Osteocyte (in vitro differentiated cells): Measurements from ENCODE around the gene RHOT1. TPM values are rescaled to one million over a fixed set of nuclear protein-coding genes. Genes with fewer than 3 reads are reported as not detected.
"Not testable (repeated sequence)": the region's sequence is repeated elsewhere in the genome, so short reads cannot be mapped to it uniquely, and the experiment has no call there.

Experiments
- DNase-seq: peaks from one replicate; pipeline ENCODE4 v3.0.0; 2021; ENCODE audit warnings: mixed read lengths; ENCODE audit not compliant: unreplicated experiment; ENCODE audit errors: extremely low spot score
- H3K27ac Mint-ChIP-seq: one replicate; pipeline ENCODE4 v1.8.0; 2021; ENCODE audit warnings: mild to moderate bottlenecking, mixed read lengths; ENCODE audit not compliant: unreplicated experiment
- H3K27me3 Mint-ChIP-seq: one replicate; pipeline ENCODE4 v1.8.0; 2021; ENCODE audit warnings: mixed read lengths; ENCODE audit not compliant: unreplicated experiment
- H3K36me3 Mint-ChIP-seq: one replicate; pipeline ENCODE4 v1.8.0; 2021; ENCODE audit warnings: mixed read lengths; ENCODE audit not compliant: unreplicated experiment
- H3K4me1 Mint-ChIP-seq: one replicate; pipeline ENCODE4 v1.8.0; 2021; ENCODE audit warnings: mixed read lengths; ENCODE audit not compliant: unreplicated experiment
- H3K4me3 Mint-ChIP-seq: one replicate; pipeline ENCODE4 v1.8.0; 2021; ENCODE audit warnings: mild to moderate bottlenecking, moderate library complexity, mixed read lengths; ENCODE audit not compliant: unreplicated experiment
- H3K9me3 Mint-ChIP-seq: one replicate; pipeline ENCODE4 v1.8.0; 2021; ENCODE audit warnings: mixed read lengths; ENCODE audit not compliant: unreplicated experiment
- total RNA-seq: library from RNA; stranded (reverse); gene quantifications from 2 replicates; pipeline ENCODE4 v1.2.1, GENCODE V29; 2021
- TF ChIP-seq, protein P1 (sequence below): fragments of 200-600 bp; sonication (generic); IDR thresholded peaks from 2 replicates; pipeline ENCODE4 v1.5.0; 2021; ENCODE audit warnings: antibody characterized with exemption, mild to moderate bottlenecking, moderate library complexity

RHOT1 gene
- total RNA-seq, 1 donor from 2014 or later, result 32.2 TPM

DNA sequence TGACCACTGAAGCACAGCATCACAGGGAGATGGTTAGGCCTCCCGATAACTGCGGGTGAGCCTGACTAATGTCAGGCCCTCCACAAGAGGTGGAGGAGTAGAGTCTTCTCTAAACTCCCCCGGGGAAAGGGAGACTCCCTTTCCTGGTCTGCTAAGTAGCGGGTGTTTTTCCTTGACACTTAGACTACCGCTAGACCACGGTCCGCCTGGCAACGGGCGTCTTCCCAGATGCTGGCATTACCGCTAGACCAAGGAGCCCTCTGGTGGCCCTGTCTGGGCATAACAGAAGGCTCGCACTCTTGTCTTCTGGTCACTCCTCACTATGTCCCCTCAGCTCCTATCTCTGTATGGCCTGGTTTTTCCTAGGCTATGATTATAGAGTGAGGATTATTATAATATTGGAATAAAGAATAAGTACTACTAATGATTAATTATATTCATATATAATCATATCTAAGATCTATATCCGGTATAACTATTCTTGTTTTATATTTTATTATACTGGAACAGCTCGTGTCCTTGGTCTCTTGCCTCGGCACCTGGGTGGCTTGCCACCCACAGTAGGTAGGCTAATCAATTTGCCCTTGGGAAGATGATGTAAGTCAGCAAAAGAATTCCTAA, 6.7 kb upstream of the RHOT1 start:
- TF ChIP-seq, protein P1, sequence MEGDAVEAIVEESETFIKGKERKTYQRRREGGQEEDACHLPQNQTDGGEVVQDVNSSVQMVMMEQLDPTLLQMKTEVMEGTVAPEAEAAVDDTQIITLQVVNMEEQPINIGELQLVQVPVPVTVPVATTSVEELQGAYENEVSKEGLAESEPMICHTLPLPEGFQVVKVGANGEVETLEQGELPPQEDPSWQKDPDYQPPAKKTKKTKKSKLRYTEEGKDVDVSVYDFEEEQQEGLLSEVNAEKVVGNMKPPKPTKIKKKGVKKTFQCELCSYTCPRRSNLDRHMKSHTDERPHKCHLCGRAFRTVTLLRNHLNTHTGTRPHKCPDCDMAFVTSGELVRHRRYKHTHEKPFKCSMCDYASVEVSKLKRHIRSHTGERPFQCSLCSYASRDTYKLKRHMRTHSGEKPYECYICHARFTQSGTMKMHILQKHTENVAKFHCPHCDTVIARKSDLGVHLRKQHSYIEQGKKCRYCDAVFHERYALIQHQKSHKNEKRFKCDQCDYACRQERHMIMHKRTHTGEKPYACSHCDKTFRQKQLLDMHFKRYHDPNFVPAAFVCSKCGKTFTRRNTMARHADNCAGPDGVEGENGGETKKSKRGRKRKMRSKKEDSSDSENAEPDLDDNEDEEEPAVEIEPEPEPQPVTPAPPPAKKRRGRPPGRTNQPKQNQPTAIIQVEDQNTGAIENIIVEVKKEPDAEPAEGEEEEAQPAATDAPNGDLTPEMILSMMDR, result peak; percentile 56
- H3K4me1 Mint-ChIP-seq, H3K27ac Mint-ChIP-seq, H3K27me3 Mint-ChIP-seq, H3K4me3 Mint-ChIP-seq, H3K9me3 Mint-ChIP-seq, H3K36me3 Mint-ChIP-seq, DNase-seq: not testable (repeated sequence)

DNA sequence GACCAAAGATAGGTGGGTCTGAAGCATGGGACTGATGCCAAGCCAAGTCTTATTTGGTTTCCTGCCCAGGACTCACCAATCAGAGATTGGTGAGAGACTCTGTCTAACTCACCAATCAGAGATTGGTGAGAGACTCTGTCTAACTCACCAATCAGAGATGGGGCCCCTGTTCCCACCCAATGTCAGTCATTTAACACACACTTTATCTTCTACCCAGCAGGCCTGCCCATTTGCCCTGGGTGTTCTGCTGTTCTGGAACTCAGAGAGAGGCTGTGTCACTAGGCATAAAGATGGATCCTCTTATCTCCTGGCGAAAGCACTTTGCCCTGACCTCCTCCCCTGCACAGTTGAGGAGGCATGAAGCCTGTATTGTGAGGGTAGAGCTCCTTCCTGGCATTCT, 5.4 kb upstream of the RHOT1 start:
- no peaks in the 10 kb centered on the region for H3K36me3 Mint-ChIP-seq
- H3K4me1 Mint-ChIP-seq, result peaks cover 9% of the 10 kb centered on the region
- no peak for DNase-seq
- H3K4me3 Mint-ChIP-seq, result no peak overlapping the region
- no peaks in the 10 kb centered on the region for H3K27me3 Mint-ChIP-seq
- TF ChIP-seq, protein P1, result no peak
- no peak overlapping the region for H3K27ac Mint-ChIP-seq
- H3K9me3 Mint-ChIP-seq, result no peaks in the 10 kb centered on the region

DNA sequence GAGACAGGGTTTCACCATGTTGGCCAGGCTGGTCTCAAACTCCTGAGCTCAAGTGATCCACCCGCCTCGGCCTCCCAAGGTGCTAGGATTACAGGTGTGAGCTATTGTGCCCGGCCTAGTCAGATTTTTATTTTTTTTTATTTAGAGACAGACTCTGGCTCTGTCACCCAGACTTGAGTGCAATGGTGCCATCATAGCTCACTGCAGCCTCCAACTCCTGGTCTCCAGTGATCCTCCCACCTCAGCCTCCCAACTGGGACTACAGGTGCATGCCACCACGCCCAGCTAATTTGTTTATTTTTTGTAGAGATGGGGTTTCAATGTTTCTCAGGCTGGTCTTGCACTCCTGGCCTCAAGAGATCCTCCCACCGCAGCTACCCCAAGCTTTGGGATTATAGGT, 2.8 kb upstream of the RHOT1 start:
- not testable (repeated sequence) for H3K36me3 Mint-ChIP-seq, H3K27me3 Mint-ChIP-seq, H3K9me3 Mint-ChIP-seq, H3K27ac Mint-ChIP-seq, H3K4me3 Mint-ChIP-seq, DNase-seq
- peaks cover 23% of the 10 kb centered on the region for H3K4me1 Mint-ChIP-seq

DNA sequence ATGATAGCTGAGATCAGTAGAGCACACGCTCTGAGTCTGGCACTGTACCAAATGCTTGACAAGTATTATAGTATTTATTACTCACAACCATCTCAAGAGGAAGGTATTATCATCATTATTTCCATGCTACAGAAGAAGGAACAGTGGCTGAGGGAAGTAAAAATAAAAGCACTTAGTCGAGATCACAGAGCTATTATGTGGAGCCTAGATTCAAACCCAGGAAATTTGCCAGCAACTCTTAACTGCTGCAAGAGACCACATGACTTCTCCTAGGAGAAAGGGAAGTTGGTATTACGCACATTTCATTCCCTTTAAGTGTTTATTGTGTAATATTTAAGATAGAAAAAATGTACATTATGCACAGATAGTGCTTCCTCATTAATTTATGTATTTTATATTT, 1.0 kb upstream of the RHOT1 start:
- Mint-ChIP-seq H3K27me3 (no peaks in the 10 kb centered on the region), H3K9me3 (no peaks in the 10 kb centered on the region), H3K36me3 (no peaks in the 10 kb centered on the region), H3K27ac (peak overlapping the region; percentile 90), H3K4me3 (peak overlapping the region; percentile 72), H3K4me1 (peaks cover 23% of the 10 kb centered on the region)
- TF ChIP-seq, protein P1, result no peak
- DNase-seq, result no peak

DNA sequence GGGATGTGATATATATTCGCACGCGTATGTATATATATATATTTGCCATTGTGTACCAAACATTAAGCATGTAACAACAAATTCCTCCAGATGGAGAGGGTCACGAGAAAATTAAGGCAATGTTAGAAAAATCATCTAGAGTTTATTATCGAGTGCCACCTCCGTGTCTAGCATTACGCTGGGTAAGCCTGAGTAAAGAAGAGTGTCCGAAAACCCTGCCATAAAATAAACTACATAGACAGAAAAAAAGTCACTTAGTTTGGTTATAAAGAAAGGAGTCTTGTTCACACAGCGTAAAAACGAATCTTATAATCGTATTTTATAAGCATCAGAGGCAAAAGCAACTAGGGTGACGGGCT, 644 bp upstream of the RHOT1 start:
- no peaks in the 10 kb centered on the region for H3K27me3 Mint-ChIP-seq
- H3K36me3 Mint-ChIP-seq, result no peaks in the 10 kb centered on the region
- DNase-seq, result no peak
- no peaks in the 10 kb centered on the region for H3K9me3 Mint-ChIP-seq
- peaks cover 23% of the 10 kb centered on the region for H3K4me1 Mint-ChIP-seq
- peak overlapping the region; percentile 90 for H3K27ac Mint-ChIP-seq
- TF ChIP-seq, protein P1, result no peak
- H3K4me3 Mint-ChIP-seq, result peak overlapping the region; percentile 72
